ENCODE data around the gene LY6G6C. TPM values are rescaled to one million over a fixed set of nuclear protein-coding genes. Genes with fewer than 3 reads are reported as not detected.

LY6G6C gene
- total and polyA plus RNA-seq, 4 donors, result 0.14 to 0.16 TPM; not detected in 2

DNA sequence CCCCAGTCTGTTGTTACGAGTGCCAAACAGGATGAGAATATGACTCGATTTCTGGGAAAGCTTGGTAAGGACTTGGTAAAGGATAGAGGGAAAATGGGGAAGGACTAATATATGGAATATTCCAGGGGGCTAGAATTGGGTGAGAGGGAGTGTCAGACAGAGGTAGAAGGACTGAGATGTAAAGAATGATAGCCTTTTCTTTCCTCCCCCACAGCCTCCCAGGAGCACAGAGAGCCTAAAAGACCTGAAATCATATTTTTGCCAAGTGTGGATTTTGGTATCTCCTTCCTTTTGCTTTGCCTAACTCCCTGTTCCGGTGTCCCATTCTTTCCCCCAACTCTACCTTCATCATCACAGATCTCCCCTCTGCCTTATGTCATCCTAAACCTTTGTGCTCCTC lies 21.3 kb upstream of the LY6G6C start:
- ATAC-seq (ENCODE audit: insufficient read depth, low FRiP score) (no peak), DNase-seq (no peak)
- Histone ChIP-seq H3K27ac (ENCODE audit: low read depth in 1 of 2, low read length in 1 of 2) (no peak overlapping the region), H3K27me3 (ENCODE audit: control insufficient read depth in 3 of 3, insufficient read depth in 3 of 3, low read length in 2 of 3) (no peaks in the 10 kb centered on the region), H3K9me3 (ENCODE audit: control insufficient read depth in 4 of 4, insufficient read depth in 3 of 4, low read length in 3 of 4) (no peaks in the 10 kb centered on the region), H3K4me3 (no peak overlapping the region), H3K4me1 (ENCODE audit: control insufficient read depth in 5 of 5, insufficient read depth in 5 of 5, low read length in 5 of 5) (peaks cover 0 to 20% (median 8%) of the 10 kb centered on the region in 5 donors), H3K9ac (ENCODE audit: insufficient read depth in 1 of 2, low read length in 2 of 2) (no peak overlapping the region), H3K36me3 (ENCODE audit: control insufficient read depth in 4 of 4, insufficient read depth in 4 of 4, low read length in 4 of 4) (peaks cover 0 to 8% (median 2%) of the 10 kb centered on the region in 4 donors)
- TF ChIP-seq, protein P1, sequence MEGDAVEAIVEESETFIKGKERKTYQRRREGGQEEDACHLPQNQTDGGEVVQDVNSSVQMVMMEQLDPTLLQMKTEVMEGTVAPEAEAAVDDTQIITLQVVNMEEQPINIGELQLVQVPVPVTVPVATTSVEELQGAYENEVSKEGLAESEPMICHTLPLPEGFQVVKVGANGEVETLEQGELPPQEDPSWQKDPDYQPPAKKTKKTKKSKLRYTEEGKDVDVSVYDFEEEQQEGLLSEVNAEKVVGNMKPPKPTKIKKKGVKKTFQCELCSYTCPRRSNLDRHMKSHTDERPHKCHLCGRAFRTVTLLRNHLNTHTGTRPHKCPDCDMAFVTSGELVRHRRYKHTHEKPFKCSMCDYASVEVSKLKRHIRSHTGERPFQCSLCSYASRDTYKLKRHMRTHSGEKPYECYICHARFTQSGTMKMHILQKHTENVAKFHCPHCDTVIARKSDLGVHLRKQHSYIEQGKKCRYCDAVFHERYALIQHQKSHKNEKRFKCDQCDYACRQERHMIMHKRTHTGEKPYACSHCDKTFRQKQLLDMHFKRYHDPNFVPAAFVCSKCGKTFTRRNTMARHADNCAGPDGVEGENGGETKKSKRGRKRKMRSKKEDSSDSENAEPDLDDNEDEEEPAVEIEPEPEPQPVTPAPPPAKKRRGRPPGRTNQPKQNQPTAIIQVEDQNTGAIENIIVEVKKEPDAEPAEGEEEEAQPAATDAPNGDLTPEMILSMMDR (IDR thresholded peaks at IDR 0.05; ENCODE audit: control extremely low read depth, extremely low read depth), result no peak
- 92 to 96% methylated on average over 3 of the region's 3 CpGs for WGBS, 2 donors

DNA sequence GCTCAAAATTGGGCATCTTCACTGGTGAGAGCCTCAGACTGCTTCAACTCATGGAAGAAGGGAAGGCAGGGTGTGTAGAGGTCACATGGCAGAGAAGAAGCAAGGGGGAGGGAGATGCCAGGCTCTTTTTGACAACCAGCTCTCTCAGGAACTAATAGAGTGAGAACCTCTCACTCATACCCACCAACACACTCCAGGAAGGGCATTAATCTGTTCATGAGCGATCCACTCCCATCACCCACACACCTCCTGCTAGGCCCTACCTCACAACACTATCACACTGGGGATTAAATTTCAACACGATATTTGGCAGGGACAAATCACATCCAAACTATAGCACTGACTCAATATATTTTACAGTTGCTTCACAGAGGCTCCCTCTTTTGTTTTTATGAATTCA lies 20.3 kb upstream of the LY6G6C start:
- Histone ChIP-seq H3K27me3 (ENCODE audit: control insufficient read depth in 3 of 3, insufficient read depth in 3 of 3, low read length in 2 of 3) (no peaks in the 10 kb centered on the region), H3K9me3 (ENCODE audit: control insufficient read depth in 4 of 4, insufficient read depth in 3 of 4, low read length in 3 of 4) (no peaks in the 10 kb centered on the region), H3K4me1 (ENCODE audit: control insufficient read depth in 5 of 5, insufficient read depth in 5 of 5, low read length in 5 of 5) (peaks cover 0 to 31% (median 14%) of the 10 kb centered on the region in 5 donors), H3K27ac (ENCODE audit: low read depth in 1 of 2, low read length in 1 of 2) (no peak overlapping the region), H3K9ac (ENCODE audit: insufficient read depth in 1 of 2, low read length in 2 of 2) (no peak overlapping the region), H3K4me3 (no peak overlapping the region), H3K36me3 (ENCODE audit: control insufficient read depth in 4 of 4, insufficient read depth in 4 of 4, low read length in 4 of 4) (peaks cover 0 to 4% (median 0%) of the 10 kb centered on the region in 4 donors)
- DNase-seq, result no peak
- WGBS, 2 donors, result 90 to 93% methylated on average over 2 of the region's 2 CpGs
- TF ChIP-seq, protein P1 (IDR thresholded peaks at IDR 0.05; ENCODE audit: control extremely low read depth, extremely low read depth), result no peak
- no peak for ATAC-seq (ENCODE audit: insufficient read depth, low FRiP score)

DNA sequence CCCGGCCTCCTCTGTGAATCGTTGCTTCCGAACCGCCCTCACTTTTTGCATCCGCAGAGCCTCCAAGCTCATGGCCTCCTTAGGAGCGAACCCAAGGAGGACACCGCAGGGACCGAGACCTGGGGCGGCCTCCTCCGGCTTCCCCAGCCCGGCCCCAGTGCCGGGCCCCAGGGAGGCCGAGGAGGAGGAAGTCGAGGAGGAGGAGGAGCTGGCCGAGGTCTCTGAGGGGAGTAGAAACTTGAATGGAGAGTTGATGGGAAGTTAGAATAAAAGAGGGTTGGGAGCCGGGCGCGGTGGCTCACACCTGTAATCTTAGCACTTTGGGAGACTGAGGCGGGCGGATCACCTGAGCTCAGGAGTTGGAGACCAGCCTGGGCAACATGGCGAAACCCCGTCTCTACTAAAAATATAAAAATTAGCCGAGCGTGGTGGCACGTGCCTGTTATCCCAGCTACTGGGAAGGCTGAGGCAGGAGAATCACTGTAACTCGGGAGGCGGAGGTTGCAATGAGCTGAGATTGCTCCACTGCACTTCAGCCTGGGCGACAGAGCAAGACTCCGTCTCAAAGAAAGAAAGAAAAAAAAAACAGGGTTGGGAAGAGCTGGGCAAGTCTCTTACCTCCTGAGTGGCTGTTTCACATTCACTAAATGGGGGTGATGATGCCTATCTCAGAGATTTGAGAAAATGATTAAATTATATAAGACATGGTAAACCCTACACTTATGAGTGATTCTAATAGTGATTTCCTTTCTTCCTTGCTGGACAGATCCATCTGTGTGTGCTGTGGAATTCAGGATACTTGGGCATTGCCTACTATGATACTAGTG lies 19.1 kb upstream of the LY6G6C start:
- H3K4me1 ChIP-seq (ENCODE audit: control insufficient read depth in 5 of 5, insufficient read depth in 5 of 5, low read length in 5 of 5), result peaks cover 0 to 36% (median 17%) of the 10 kb centered on the region in 5 donors
- no peaks in the 10 kb centered on the region for H3K9me3 ChIP-seq (ENCODE audit: control insufficient read depth in 4 of 4, insufficient read depth in 3 of 4, low read length in 3 of 4)
- ATAC-seq (ENCODE audit: insufficient read depth, low FRiP score) (peak; percentile 8), DNase-seq (no peak)
- H3K27me3 ChIP-seq (ENCODE audit: control insufficient read depth in 3 of 3, insufficient read depth in 3 of 3, low read length in 2 of 3), result no peaks in the 10 kb centered on the region
- peak overlapping the region; percentile 74 for H3K4me3 ChIP-seq
- peak overlapping the region in 1 of 2 donors; percentile 91 for H3K27ac ChIP-seq (ENCODE audit: low read depth in 1 of 2, low read length in 1 of 2)
- TF ChIP-seq, protein P1 (IDR thresholded peaks at IDR 0.05; ENCODE audit: control extremely low read depth, extremely low read depth), result no peak
- no peak overlapping the region for H3K9ac ChIP-seq (ENCODE audit: insufficient read depth in 1 of 2, low read length in 2 of 2)
- H3K36me3 ChIP-seq (ENCODE audit: control insufficient read depth in 4 of 4, insufficient read depth in 4 of 4, low read length in 4 of 4), result peaks cover 0 to 4% (median 0%) of the 10 kb centered on the region in 4 donors
- 7 to 13% methylated on average over 29 of the region's 29 CpGs for WGBS, 2 donors
